Esophagus squamous epithelium (tissue), 5 donors: Measurements from ENCODE around the gene GRK5. TPM values are rescaled to one million over a fixed set of nuclear protein-coding genes. Genes with fewer than 3 reads are reported as not detected.
A peak's percentile ranks its signal among the peaks of the same experiment; 100 is the strongest.

ENCODE experiments used
- DNase-seq: peaks from one replicate; lab custom pipeline; 2025; lab: John Stamatoyannopoulos, UW
- H3K27ac ChIP-seq, 4 donors: fragments of 200-600 bp; sonication (generic); one replicate each; pipeline ENCODE4 v1.5.1; 2016 to 2019; ENCODE audit warnings: mild to moderate bottlenecking in 1 of 4
- H3K27me3 ChIP-seq, 4 donors: fragments of 200-600 bp; sonication (generic); 1 replicate in 3 of 4; 2 replicates in 1 of 4; pipeline versions ENCODE4 v1.5.1 to v1.6.0; 2017 to 2021; ENCODE audit warnings: antibody characterized with exemption in 1 of 4
- H3K36me3 ChIP-seq, 3 donors: fragments of 200-600 bp; sonication (generic); one replicate each; pipeline ENCODE4 v1.5.1; 2016 to 2019
- H3K4me1 ChIP-seq, 3 donors: fragments of 200-600 bp; sonication (generic); one replicate each; pipeline ENCODE4 v1.5.1; 2017 to 2019
- H3K4me3 ChIP-seq, 4 donors: fragments of 200-600 bp; sonication (generic); 1 replicate in 3 of 4; 2 replicates in 1 of 4; pipeline ENCODE4 v1.5.1; 2016 to 2019; ENCODE audit warnings: mild to moderate bottlenecking in 2 of 4, moderate library complexity in 1 of 4
- H3K9me3 ChIP-seq, 3 donors: fragments of 200-600 bp; sonication (generic); one replicate each; pipeline ENCODE4 v1.5.1; 2016 to 2019
- POLR2A ChIP-seq, 4 donors: fragments of 450-650 bp; IDR thresholded peaks; one replicate each; pipeline ENCODE4 v1.6.1; 2017; ENCODE audit warnings: antibody characterized with exemption in 4 of 4, mild to moderate bottlenecking in 4 of 4, moderate library complexity in 3 of 4
- WGBS, 2 donors: methylation state at CpG; one replicate each; pipeline ENCODE4 v1.1.5; 2018; 5-methylcytosine and 5-hydroxymethylcytosine counted together
- intact Hi-C: fragments of 100-400 bp; cut with DNase I; formaldehyde crosslinking; loops from one replicate; pipeline ENCODE4 v1.15.0; 2022
- total RNA-seq, 4 donors: library from RNA; depleted of rRNA; stranded (reverse); fragments of >200 nt; gene quantifications; one replicate each; pipeline ENCODE4 v1.1.0, GENCODE V29; 2016
- TF ChIP-seq, protein P1 (sequence below), 6 experiments: fragments of 450-650 bp in 4 of 6; fragments of 200-600 bp in 2 of 6; sonication (generic) in 2 of 6; IDR thresholded peaks; one replicate each; pipeline ENCODE4 v1.5.1; 2016 to 2019; ENCODE audit warnings: antibody characterized with exemption in 6 of 6, mild to moderate bottlenecking in 4 of 6, moderate library complexity in 4 of 6
- donor health status: DM: yes; HTN: yes; CAD: no.

Gene GRK5
- total RNA-seq, 4 donors from 2014 or later, result 2.4 to 18.9 (median 6.3) TPM

DNA sequence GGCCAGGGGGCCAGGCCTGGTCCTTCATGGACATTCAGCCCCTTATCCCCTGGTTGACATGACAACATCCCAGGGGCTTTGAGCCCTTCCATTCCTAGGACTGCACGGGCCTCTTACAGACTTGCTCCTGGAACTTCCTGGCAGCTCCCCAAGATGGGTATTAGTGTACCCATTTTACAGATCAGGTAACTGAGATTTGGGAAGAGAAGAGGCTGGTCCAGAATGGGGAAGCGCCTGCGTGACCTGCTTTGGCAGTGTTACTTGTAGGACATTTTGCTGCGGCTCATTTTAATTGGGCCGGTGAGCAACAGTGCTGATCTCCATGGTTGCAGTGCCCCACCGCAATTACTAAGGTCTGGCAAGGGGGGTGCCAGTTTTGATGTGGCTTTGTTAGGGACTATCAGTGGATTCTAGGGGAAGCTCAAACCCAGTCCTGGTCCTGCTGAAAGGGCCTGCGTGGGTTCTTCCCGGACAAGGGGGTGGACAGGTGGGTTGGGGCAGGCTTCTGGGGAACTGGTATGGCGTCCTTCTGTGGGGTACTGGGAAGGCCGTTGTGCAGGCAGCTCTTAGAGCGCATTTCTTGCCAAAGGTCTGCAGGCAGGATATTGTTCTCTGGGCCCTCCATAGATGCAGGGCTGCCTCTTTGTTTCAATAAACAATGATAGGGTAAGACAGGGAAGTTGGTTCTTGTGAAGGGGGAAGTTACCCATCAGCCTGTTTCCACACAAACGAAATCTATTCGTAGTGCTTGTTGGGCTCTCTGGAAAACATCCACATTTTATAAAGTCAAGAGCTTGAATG, 197.5 kb downstream of the GRK5 start:
- Histone ChIP-seq H3K27me3 (no peaks in the 10 kb centered on the region), H3K4me3 (no peak overlapping the region), H3K9me3 (no peaks in the 10 kb centered on the region), H3K4me1 (peaks cover 0 to 74% (median 25%) of the 10 kb centered on the region in 3 donors), H3K27ac (peak overlapping the region; percentile 36 to 83 (median 70)), H3K36me3 (no peaks in the 10 kb centered on the region)
- 73 to 81% methylated on average over 13 of the region's 13 CpGs for WGBS, 2 donors
- intact Hi-C loops, result no loop called here
- TF ChIP-seq, protein P1, sequence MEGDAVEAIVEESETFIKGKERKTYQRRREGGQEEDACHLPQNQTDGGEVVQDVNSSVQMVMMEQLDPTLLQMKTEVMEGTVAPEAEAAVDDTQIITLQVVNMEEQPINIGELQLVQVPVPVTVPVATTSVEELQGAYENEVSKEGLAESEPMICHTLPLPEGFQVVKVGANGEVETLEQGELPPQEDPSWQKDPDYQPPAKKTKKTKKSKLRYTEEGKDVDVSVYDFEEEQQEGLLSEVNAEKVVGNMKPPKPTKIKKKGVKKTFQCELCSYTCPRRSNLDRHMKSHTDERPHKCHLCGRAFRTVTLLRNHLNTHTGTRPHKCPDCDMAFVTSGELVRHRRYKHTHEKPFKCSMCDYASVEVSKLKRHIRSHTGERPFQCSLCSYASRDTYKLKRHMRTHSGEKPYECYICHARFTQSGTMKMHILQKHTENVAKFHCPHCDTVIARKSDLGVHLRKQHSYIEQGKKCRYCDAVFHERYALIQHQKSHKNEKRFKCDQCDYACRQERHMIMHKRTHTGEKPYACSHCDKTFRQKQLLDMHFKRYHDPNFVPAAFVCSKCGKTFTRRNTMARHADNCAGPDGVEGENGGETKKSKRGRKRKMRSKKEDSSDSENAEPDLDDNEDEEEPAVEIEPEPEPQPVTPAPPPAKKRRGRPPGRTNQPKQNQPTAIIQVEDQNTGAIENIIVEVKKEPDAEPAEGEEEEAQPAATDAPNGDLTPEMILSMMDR (IDR thresholded peaks at IDR 0.05), result no peak
- TF ChIP-seq POLR2A (IDR thresholded peaks at IDR 0.05), result no peak
- DNase-seq, result no peak

DNA sequence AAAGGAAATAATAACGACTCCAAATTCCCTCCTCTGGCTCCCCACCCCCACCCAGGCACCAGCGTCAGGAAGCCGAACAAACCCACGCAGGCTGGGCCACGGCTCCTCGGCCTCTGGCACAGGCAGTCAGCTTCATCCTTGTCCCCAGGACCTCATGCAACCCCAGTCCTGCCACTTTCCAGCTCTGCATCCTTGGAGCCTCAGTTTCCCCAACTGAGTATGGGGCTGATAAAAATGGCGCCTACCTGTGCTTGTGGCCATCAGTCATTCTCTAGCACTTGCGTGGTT, 198.1 kb downstream of the GRK5 start:
- no peak for TF ChIP-seq POLR2A (IDR thresholded peaks at IDR 0.05)
- TF ChIP-seq, protein P1 (IDR thresholded peaks at IDR 0.05), result no peak
- no peak for DNase-seq
- WGBS, 2 donors, result 72 to 77% methylated on average over 8 of the region's 8 CpGs
- peaks cover 0 to 77% (median 28%) of the 10 kb centered on the region in 3 donors for H3K4me1 ChIP-seq
- H3K4me3 ChIP-seq, result no peak overlapping the region
- peak overlapping the region in 3 of 4 donors; percentile 64 to 83 (median 77) for H3K27ac ChIP-seq
- intact Hi-C loops, result no loop called here
- no peaks in the 10 kb centered on the region for H3K27me3 ChIP-seq
- no peaks in the 10 kb centered on the region for H3K36me3 ChIP-seq
- no peaks in the 10 kb centered on the region for H3K9me3 ChIP-seq

DNA sequence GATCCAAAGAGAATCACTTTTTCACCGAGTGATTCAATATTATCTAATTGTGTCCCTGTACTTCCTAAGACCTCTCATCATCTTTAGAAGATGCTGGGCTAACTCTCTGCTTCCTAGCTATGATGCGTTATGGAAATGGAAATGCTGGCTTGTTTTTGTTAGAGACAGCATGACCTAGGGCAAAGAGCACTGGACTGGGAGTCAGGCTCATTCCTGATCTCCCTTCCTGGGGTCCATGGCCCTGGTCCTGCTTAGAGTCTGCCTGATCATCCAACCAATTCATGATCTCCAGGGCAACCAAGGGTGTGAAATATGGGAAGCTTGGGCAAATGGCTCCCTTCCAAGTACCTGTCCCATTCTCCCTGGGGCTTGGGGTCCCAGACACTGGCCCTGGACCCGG, 198.8 kb downstream of the GRK5 start:
- DNase-seq, result no peak
- Histone ChIP-seq H3K4me1 (peaks cover 0 to 81% (median 33%) of the 10 kb centered on the region in 3 donors), H3K4me3 (no peak overlapping the region), H3K27me3 (no peaks in the 10 kb centered on the region), H3K9me3 (no peaks in the 10 kb centered on the region), H3K27ac (peak overlapping the region in 3 of 4 donors; percentile 64 to 83 (median 77)), H3K36me3 (no peaks in the 10 kb centered on the region)
- no peak for TF ChIP-seq POLR2A (IDR thresholded peaks at IDR 0.05)
- TF ChIP-seq, protein P1 (IDR thresholded peaks at IDR 0.05), result no peak
- intact Hi-C loops, result no loop called here
- WGBS, 2 donors, result 82 to 88% methylated on average over 2 of the region's 3 CpGs

DNA sequence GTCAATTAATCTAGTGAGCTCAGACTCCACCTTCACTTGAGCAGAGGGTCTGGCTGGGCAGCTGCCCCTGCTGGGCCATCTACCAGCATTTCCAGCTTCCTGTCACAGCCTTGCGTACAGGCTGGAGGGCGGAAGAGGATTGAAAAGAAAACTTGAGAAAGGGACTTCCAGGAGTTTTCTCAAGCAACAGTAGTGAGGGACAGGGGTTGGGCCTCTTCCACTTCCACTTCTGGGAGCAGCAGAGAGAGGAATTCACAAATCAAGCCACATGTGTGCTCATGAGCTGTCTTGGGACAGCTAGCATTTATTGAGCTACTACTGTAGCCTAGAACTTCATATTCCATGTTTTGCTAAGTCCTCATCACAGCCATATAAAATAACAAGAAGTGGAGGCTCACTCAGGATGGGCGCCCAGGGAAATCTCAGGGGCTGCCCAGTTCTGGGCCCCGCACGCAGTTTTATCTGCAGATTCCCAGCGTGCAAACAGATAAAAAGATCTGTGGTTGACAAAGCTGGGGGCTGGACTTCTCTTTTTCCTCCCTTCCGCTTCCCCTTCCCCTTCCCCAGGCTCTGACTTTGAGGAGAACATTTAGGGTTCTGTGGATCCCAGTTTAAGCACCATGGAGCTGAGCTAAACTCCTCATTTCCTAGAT, 199.4 kb downstream of the GRK5 start:
- Histone ChIP-seq H3K4me3 (no peak overlapping the region), H3K4me1 (peaks cover 0 to 78% (median 27%) of the 10 kb centered on the region in 3 donors), H3K27me3 (no peaks in the 10 kb centered on the region), H3K36me3 (no peaks in the 10 kb centered on the region), H3K9me3 (no peaks in the 10 kb centered on the region), H3K27ac (peak overlapping the region in 3 of 4 donors; percentile 64 to 83 (median 77))
- DNase-seq, result no peak
- 90 to 91% methylated on average over 4 to 5 of the region's 7 CpGs for WGBS, 2 donors
- no peak for TF ChIP-seq POLR2A (IDR thresholded peaks at IDR 0.05)
- TF ChIP-seq, protein P1 (IDR thresholded peaks at IDR 0.05), result no peak
- intact Hi-C loops, result no loop called here

DNA sequence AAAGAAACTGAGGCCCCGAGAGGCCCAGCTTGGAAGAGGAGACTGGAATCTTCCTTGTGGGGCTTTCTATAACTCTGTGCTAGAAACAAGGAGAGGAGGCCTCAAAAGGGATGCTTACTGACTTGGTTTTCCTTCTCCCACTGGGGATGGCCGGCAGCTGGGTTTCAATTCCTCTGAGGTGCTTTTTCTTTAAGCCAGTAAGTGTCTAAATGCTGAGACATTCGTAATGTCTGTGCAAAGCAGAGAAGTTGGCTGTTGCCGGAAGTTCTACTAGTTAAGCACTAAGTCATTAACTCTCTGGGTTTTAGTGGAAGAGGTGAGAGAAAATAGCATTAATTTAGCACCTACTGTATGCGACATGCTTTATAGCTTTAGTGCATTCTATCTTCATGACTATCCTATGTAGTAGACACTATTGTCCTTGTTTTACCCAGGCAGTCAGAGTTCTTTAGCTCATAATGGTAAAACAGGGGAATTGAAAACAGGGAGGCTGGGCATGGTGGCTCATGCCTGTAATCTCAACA, 199.9 kb downstream of the GRK5 start:
- no peak for DNase-seq
- no peaks in the 10 kb centered on the region for H3K36me3 ChIP-seq
- H3K4me1 ChIP-seq, result peaks cover 0 to 78% (median 31%) of the 10 kb centered on the region in 3 donors
- H3K4me3 ChIP-seq, result no peak overlapping the region
- intact Hi-C loops, result no loop called here
- peak overlapping the region in 3 of 4 donors; percentile 64 to 83 (median 77) for H3K27ac ChIP-seq
- no peaks in the 10 kb centered on the region for H3K27me3 ChIP-seq
- no peaks in the 10 kb centered on the region for H3K9me3 ChIP-seq
- 73 to 85% methylated on average over 4 to 5 of the region's 5 CpGs for WGBS, 2 donors
- TF ChIP-seq, protein P1 (IDR thresholded peaks at IDR 0.05), result no peak
- TF ChIP-seq POLR2A (IDR thresholded peaks at IDR 0.05), result no peak
